H9 (cell line): ENCODE measurements around the gene CLMP. TPM values are rescaled to one million over a fixed set of nuclear protein-coding genes. Genes with fewer than 3 reads are reported as not detected.

Source experiments
- DNase-seq: peaks from one replicate; pipeline ENCODE4 v3.0.0-alpha.2; 2017
- H2AFZ ChIP-seq: one replicate; pipeline ENCODE4 v1.6.1; 2013; ENCODE audit warnings: mild to moderate bottlenecking, low read length, control low read depth, moderate library complexity
- H2AK5ac ChIP-seq: 2 replicates; pipeline ENCODE4 v1.6.1; 2013; ENCODE audit warnings: low read length, control low read depth, mixed read lengths; ENCODE audit not compliant: insufficient read length
- H2BK120ac ChIP-seq: one replicate; pipeline ENCODE4 v1.6.1; 2013; ENCODE audit warnings: low read depth, mild to moderate bottlenecking, low read length, control low read depth, inconsistent platforms; ENCODE audit not compliant: poor library complexity, severe bottlenecking
- H2BK12ac ChIP-seq: 2 replicates; pipeline ENCODE4 v1.6.1; 2013; ENCODE audit warnings: low read length, control low read depth, mixed read lengths, low read depth; ENCODE audit not compliant: insufficient read length
- H2BK15ac ChIP-seq: 2 replicates; pipeline ENCODE4 v1.6.1; 2013; ENCODE audit warnings: low read depth, low read length, control low read depth
- H2BK20ac ChIP-seq: one replicate; pipeline ENCODE4 v1.6.1; 2013; ENCODE audit warnings: low read depth, mild to moderate bottlenecking, low read length, control low read depth, inconsistent platforms; ENCODE audit not compliant: poor library complexity, severe bottlenecking
- H2BK5ac ChIP-seq: 2 replicates; pipeline ENCODE4 v1.6.1; 2013; ENCODE audit warnings: low read length, control low read depth, mixed read lengths; ENCODE audit not compliant: insufficient read length
- H3K14ac ChIP-seq: 2 replicates; pipeline ENCODE4 v1.6.1; 2013; ENCODE audit warnings: low read length, control low read depth; ENCODE audit not compliant: insufficient read depth
- H3K18ac ChIP-seq: 2 replicates; pipeline ENCODE4 v1.6.1; 2013; ENCODE audit warnings: low read depth, mild to moderate bottlenecking, mixed read lengths, low read length, control low read depth; ENCODE audit not compliant: insufficient read length
- H3K23ac ChIP-seq: 2 replicates; pipeline ENCODE4 v1.6.1; 2013; ENCODE audit warnings: low read length, control low read depth, mixed read lengths, low read depth; ENCODE audit not compliant: insufficient read length
- H3K23me2 ChIP-seq: 2 replicates; pipeline ENCODE4 v1.6.1; 2013; ENCODE audit warnings: low read depth, mild to moderate bottlenecking, mixed read lengths, low read length, control low read depth; ENCODE audit not compliant: insufficient read length, poor library complexity, severe bottlenecking
- H3K27ac ChIP-seq: 2 replicates; pipeline ENCODE4 v1.5.1; 2013; ENCODE audit warnings: low read length, control low read depth, mixed read lengths, low read depth; ENCODE audit not compliant: insufficient read length
- H3K27me3 ChIP-seq: 2 replicates; pipeline ENCODE4 v1.6.1; 2013; ENCODE audit warnings: low read length, control low read depth, inconsistent platforms; ENCODE audit not compliant: insufficient read depth
- H3K4ac ChIP-seq: 2 replicates; pipeline ENCODE4 v1.6.1; 2013; ENCODE audit warnings: low read depth, mild to moderate bottlenecking, control low read depth, inconsistent platforms, low read length, moderate library complexity
- H3K4me1 ChIP-seq: 2 replicates; pipeline ENCODE4 v1.6.1; 2013; ENCODE audit warnings: low read length, control low read depth, inconsistent platforms; ENCODE audit not compliant: insufficient read depth
- H3K4me2 ChIP-seq: 2 replicates; pipeline ENCODE4 v1.6.1; 2013; ENCODE audit warnings: low read length, control low read depth, mixed read lengths; ENCODE audit not compliant: insufficient read length, insufficient read depth
- H3K56ac ChIP-seq: 2 replicates; pipeline ENCODE4 v1.6.1; 2013; ENCODE audit warnings: low read depth, mild to moderate bottlenecking, mixed read lengths, low read length, control low read depth; ENCODE audit not compliant: insufficient read length
- H3K79me1 ChIP-seq: 2 replicates; pipeline ENCODE4 v1.6.1; 2013; ENCODE audit warnings: low read depth, mild to moderate bottlenecking, moderate library complexity, low read length, control low read depth, inconsistent platforms; ENCODE audit not compliant: insufficient read depth, poor library complexity, severe bottlenecking
- H3K79me2 ChIP-seq: 2 replicates; pipeline ENCODE4 v1.6.1; 2013; ENCODE audit warnings: low read length, control low read depth, inconsistent platforms; ENCODE audit not compliant: insufficient read depth
- H3K9ac ChIP-seq: 2 replicates; pipeline ENCODE4 v1.6.1; 2013; ENCODE audit warnings: low read length, control low read depth, mixed read lengths; ENCODE audit not compliant: insufficient read length; ENCODE audit errors: extremely low read depth
- H3K9me3 ChIP-seq: one replicate; pipeline ENCODE4 v1.6.1; 2013; ENCODE audit warnings: low read depth, low read length, inconsistent platforms; ENCODE audit not compliant: control insufficient read depth
- H3T11ph ChIP-seq: one replicate; pipeline ENCODE4 v1.6.1; 2013; ENCODE audit warnings: mild to moderate bottlenecking, low read length, control low read depth, inconsistent platforms
- H4K20me1 ChIP-seq: one replicate; pipeline ENCODE4 v1.6.1; 2013; ENCODE audit not compliant: control insufficient read depth, insufficient read length, insufficient read depth
- H4K5ac ChIP-seq: 2 replicates; pipeline ENCODE4 v1.6.1; 2013; ENCODE audit warnings: low read depth, mild to moderate bottlenecking, mixed read lengths, low read length, control low read depth; ENCODE audit not compliant: insufficient read length
- H4K8ac ChIP-seq: replicated peaks from 2 replicates; pipeline ENCODE4 v1.6.1; 2013; ENCODE audit warnings: low read length, control low read depth, mixed read lengths, low read depth; ENCODE audit not compliant: insufficient read length
- H4K91ac ChIP-seq: 2 replicates; pipeline ENCODE4 v1.6.1; 2013; ENCODE audit warnings: low read depth, mild to moderate bottlenecking, moderate library complexity, mixed read lengths, low read length, control low read depth; ENCODE audit not compliant: insufficient read length
- H3K27ac Mint-ChIP-seq, 3 experiments: 2 replicates in 2 of 3; 3 replicates in 1 of 3; pipeline ENCODE4 v1.8.0; 2020 to 2021; ENCODE audit warnings: mixed read lengths in 3 of 3, mild to moderate bottlenecking in 1 of 3, moderate library complexity in 1 of 3
- H3K27me3 Mint-ChIP-seq: 2 replicates; pipeline ENCODE4 v1.8.0; 2021; ENCODE audit warnings: low read depth, mild to moderate bottlenecking, moderate library complexity, mixed read lengths
- H3K36me3 Mint-ChIP-seq, 3 experiments: 2 replicates in 2 of 3; 3 replicates in 1 of 3; pipeline ENCODE4 v1.8.0; 2020 to 2021; ENCODE audit warnings: low read depth in 3 of 3, mixed read lengths in 3 of 3; ENCODE audit not compliant: insufficient read depth in 1 of 3
- H3K4me1 Mint-ChIP-seq, 2 experiments: 2 replicates each; pipeline ENCODE4 v1.8.0; 2020; ENCODE audit warnings: mixed read lengths in 2 of 2
- H3K4me3 Mint-ChIP-seq, 2 experiments: 2 replicates in 1 of 2; 3 replicates in 1 of 2; pipeline ENCODE4 v1.8.0; 2020 to 2021; ENCODE audit warnings: mild to moderate bottlenecking in 2 of 2, mixed read lengths in 2 of 2, moderate library complexity in 1 of 2
- H3K9me3 Mint-ChIP-seq, 2 experiments: 2 replicates in 1 of 2; 3 replicates in 1 of 2; pipeline ENCODE4 v1.8.0; 2020; ENCODE audit warnings: mild to moderate bottlenecking in 2 of 2, mixed read lengths in 2 of 2, moderate library complexity in 1 of 2
- CTCF ChIP-seq: fragments of 200-600 bp; sonication (generic); conservative IDR thresholded peaks from 3 replicates; pipeline ENCODE4 v1.8.0; 2021; ENCODE audit warnings: antibody characterized with exemption, mild to moderate bottlenecking
- WGBS: extraction: QIAGEN DNeasy Blood & Tissue Kit; methylation state at CpG from one replicate; pipeline ENCODE4 v1.1.7; 2013; ENCODE audit warnings: missing lambda C conversion rate, low lambda C conversion rate, mixed read lengths; ENCODE audit not compliant: insufficient read length; ENCODE audit errors: extremely low coverage; 5-methylcytosine and 5-hydroxymethylcytosine counted together
- total RNA-seq: library from RNA; stranded (reverse); gene quantifications from 2 replicates; pipeline ENCODE4 v1.2.1, GENCODE V29; 2021

Gene CLMP
- total RNA-seq, 1 experiment from 2014 or later, result 13.8 TPM

DNA sequence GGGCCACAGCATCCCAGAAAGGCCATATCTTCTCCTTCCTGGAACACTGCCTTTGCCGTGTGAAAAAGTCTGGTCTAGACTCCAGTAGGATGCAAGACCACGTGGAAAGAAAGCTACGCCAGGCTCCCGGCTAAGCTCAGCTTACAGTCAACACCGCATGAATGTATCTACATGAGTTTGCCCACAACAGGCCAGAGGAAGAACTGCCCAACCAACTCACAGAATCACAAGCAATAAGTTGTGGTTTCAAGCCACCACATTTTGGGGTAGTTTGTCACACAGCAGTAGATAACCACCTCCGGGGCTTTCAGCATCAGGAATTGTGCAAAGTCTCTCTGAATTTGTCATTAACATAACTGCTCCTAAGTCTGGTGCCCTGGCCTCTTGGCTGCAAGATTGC lies 160.5 kb downstream of the CLMP start:
- H3K14ac ChIP-seq, result no peak overlapping the region
- H2AFZ ChIP-seq, result no peak overlapping the region
- H2BK12ac ChIP-seq, result no peak overlapping the region
- H3K79me1 ChIP-seq, result no peaks in the 10 kb centered on the region
- no peaks in the 10 kb centered on the region for H3K79me2 ChIP-seq
- no peak overlapping the region for H2BK15ac ChIP-seq
- H3K23ac ChIP-seq, result no peak overlapping the region
- no peak overlapping the region for H2BK120ac ChIP-seq
- no peak overlapping the region for H3T11ph ChIP-seq
- no peaks in the 10 kb centered on the region for H3K4me1 ChIP-seq
- no peak overlapping the region for H3K4ac ChIP-seq
- no peak overlapping the region for H3K27ac Mint-ChIP-seq
- H2BK20ac ChIP-seq, result no peak overlapping the region
- H3K9ac ChIP-seq, result no peak overlapping the region
- DNase-seq, result no peak
- no peaks in the 10 kb centered on the region for H3K27me3 ChIP-seq
- no peaks in the 10 kb centered on the region for H4K20me1 ChIP-seq
- H3K27me3 Mint-ChIP-seq, result no peaks in the 10 kb centered on the region
- H4K5ac ChIP-seq, result no peak overlapping the region
- no peak overlapping the region for H3K27ac ChIP-seq
- no peaks in the 10 kb centered on the region for H3K9me3 Mint-ChIP-seq
- H3K23me2 ChIP-seq, result no peaks in the 10 kb centered on the region
- TF ChIP-seq CTCF, result no peak
- H4K8ac ChIP-seq, result no peak overlapping the region
- peaks cover 12% of the 10 kb centered on the region in 2 experiments for H3K4me1 Mint-ChIP-seq
- no peak overlapping the region for H3K56ac ChIP-seq
- H2AK5ac ChIP-seq, result no peak overlapping the region
- no peak overlapping the region for H4K91ac ChIP-seq
- H3K9me3 ChIP-seq, result no peaks in the 10 kb centered on the region
- no peak overlapping the region for H3K18ac ChIP-seq
- WGBS, result no CpG with 5 or more reads among the region's 6 CpGs
- H3K4me2 ChIP-seq, result no peak overlapping the region
- H3K36me3 Mint-ChIP-seq, result no peaks in the 10 kb centered on the region
- H3K4me3 Mint-ChIP-seq, result no peak overlapping the region
- H2BK5ac ChIP-seq, result no peak overlapping the region
